Tibial nerve (tissue), 4 donors: ENCODE data around the gene ERBB4.

Source experiments
- CTCF ChIP-seq, 5 experiments: fragments of 200-600 bp in 3 of 5; fragments of 450-650 bp in 2 of 5; sonication (generic) in 3 of 5; IDR thresholded peaks; one replicate each; pipeline ENCODE4 v1.5.1; 2016 to 2019; ENCODE audit warnings: antibody characterized with exemption in 5 of 5, mild to moderate bottlenecking in 3 of 5, moderate library complexity in 2 of 5
- EP300 ChIP-seq, 2 donors: sonication (generic); formaldehyde crosslinking; IDR thresholded peaks; one replicate each; pipeline ENCODE4 v1.6.1; 2017; ENCODE audit warnings: antibody characterized with exemption in 2 of 2, mild to moderate bottlenecking in 1 of 2
- POLR2A ChIP-seq, 2 donors: fragments of 450-650 bp; IDR thresholded peaks; one replicate each; pipeline ENCODE4 v1.6.1; 2017; ENCODE audit warnings: antibody characterized with exemption in 2 of 2, mild to moderate bottlenecking in 2 of 2, moderate library complexity in 2 of 2

GRCh38 chr2:212133337-212133736 is 405.3 kb downstream of the ERBB4 start:
- no peak for TF ChIP-seq CTCF (IDR thresholded peaks at IDR 0.05)
- TF ChIP-seq POLR2A (IDR thresholded peaks at IDR 0.05), result no peak
- TF ChIP-seq EP300 (IDR thresholded peaks at IDR 0.05), result no peak
